ENCODE results near the gene MRPL55. TPM values are rescaled to one million over a fixed set of nuclear protein-coding genes. Genes with fewer than 3 reads are reported as not detected.

The MRPL55 gene
- total and polyA plus RNA-seq, 4 donors, result 44.4 to 137 (median 73.3) TPM

- Histone ChIP-seq H3K9me3 (ENCODE audit: control insufficient read depth in 4 of 4, insufficient read depth in 3 of 4, low read length in 3 of 4) (no peaks in the 10 kb centered on the region), H3K4me1 (ENCODE audit: control insufficient read depth in 5 of 5, insufficient read depth in 5 of 5, low read length in 5 of 5) (peaks cover 0 to 18% (median 3%) of the 10 kb centered on the region in 5 donors), H3K27me3 (ENCODE audit: control insufficient read depth in 3 of 3, insufficient read depth in 3 of 3, low read length in 2 of 3) (no peaks in the 10 kb centered on the region), H3K9ac (ENCODE audit: insufficient read depth in 1 of 2, low read length in 2 of 2) (peak overlapping the region; percentile 41 to 80), H3K36me3 (ENCODE audit: control insufficient read depth in 4 of 4, insufficient read depth in 4 of 4, low read length in 4 of 4) (peaks cover 0 to 14% (median 4%) of the 10 kb centered on the region in 4 donors), H3K27ac (ENCODE audit: low read depth in 1 of 2, low read length in 1 of 2) (peak overlapping the region; percentile 75 to 96), H3K4me3 (peak overlapping the region; percentile 92)
- no peak for DNase-seq
- 1 to 4% methylated on average over 8 of the region's 8 CpGs for WGBS, 2 donors
- TF ChIP-seq CTCF (IDR thresholded peaks at IDR 0.05; ENCODE audit: control extremely low read depth, extremely low read depth), result no peak
- no peak for ATAC-seq (ENCODE audit: insufficient read depth, low FRiP score)
These were observed 392 bp downstream of the MRPL55 start for GRCh38 chr1:228108742-228109072.

GRCh38 chr1:228108055-228108690, 926 bp downstream of the MRPL55 start:
- Histone ChIP-seq H3K27ac (ENCODE audit: low read depth in 1 of 2, low read length in 1 of 2) (peak overlapping the region in 1 of 2 donors; percentile 96), H3K4me3 (no peak overlapping the region), H3K27me3 (ENCODE audit: control insufficient read depth in 3 of 3, insufficient read depth in 3 of 3, low read length in 2 of 3) (no peaks in the 10 kb centered on the region), H3K36me3 (ENCODE audit: control insufficient read depth in 4 of 4, insufficient read depth in 4 of 4, low read length in 4 of 4) (peaks cover 0 to 14% (median 4%) of the 10 kb centered on the region in 4 donors), H3K4me1 (ENCODE audit: control insufficient read depth in 5 of 5, insufficient read depth in 5 of 5, low read length in 5 of 5) (peaks cover 0 to 18% (median 6%) of the 10 kb centered on the region in 5 donors), H3K9me3 (ENCODE audit: control insufficient read depth in 4 of 4, insufficient read depth in 3 of 4, low read length in 3 of 4) (no peaks in the 10 kb centered on the region), H3K9ac (ENCODE audit: insufficient read depth in 1 of 2, low read length in 2 of 2) (peak overlapping the region; percentile 41 to 80)
- ATAC-seq (ENCODE audit: insufficient read depth, low FRiP score) (no peak), DNase-seq (no peak)
- 68 to 72% methylated on average over 11 of the region's 11 CpGs for WGBS, 2 donors
- TF ChIP-seq CTCF (IDR thresholded peaks at IDR 0.05; ENCODE audit: control extremely low read depth, extremely low read depth), result no peak

- peaks cover 0 to 14% (median 4%) of the 10 kb centered on the region in 4 donors for H3K36me3 ChIP-seq (ENCODE audit: control insufficient read depth in 4 of 4, insufficient read depth in 4 of 4, low read length in 4 of 4)
- WGBS, 2 donors, result 90 to 91% methylated on average over 19 of the region's 19 CpGs
- no peaks in the 10 kb centered on the region for H3K27me3 ChIP-seq (ENCODE audit: control insufficient read depth in 3 of 3, insufficient read depth in 3 of 3, low read length in 2 of 3)
- ATAC-seq (ENCODE audit: insufficient read depth, low FRiP score) (no peak), DNase-seq (no peak)
- TF ChIP-seq CTCF (IDR thresholded peaks at IDR 0.05; ENCODE audit: control extremely low read depth, extremely low read depth), result no peak
- no peak overlapping the region for H3K4me3 ChIP-seq
- H3K27ac ChIP-seq (ENCODE audit: low read depth in 1 of 2, low read length in 1 of 2), result no peak overlapping the region
- H3K4me1 ChIP-seq (ENCODE audit: control insufficient read depth in 5 of 5, insufficient read depth in 5 of 5, low read length in 5 of 5), result peaks cover 0 to 18% (median 6%) of the 10 kb centered on the region in 5 donors
- H3K9me3 ChIP-seq (ENCODE audit: control insufficient read depth in 4 of 4, insufficient read depth in 3 of 4, low read length in 3 of 4), result no peaks in the 10 kb centered on the region
- H3K9ac ChIP-seq (ENCODE audit: insufficient read depth in 1 of 2, low read length in 2 of 2), result no peak overlapping the region
These were observed 1.5 kb downstream of the MRPL55 start for GRCh38 chr1:228107636-228108035.

- Histone ChIP-seq H3K27me3 (ENCODE audit: control insufficient read depth in 3 of 3, insufficient read depth in 3 of 3, low read length in 2 of 3) (no peaks in the 10 kb centered on the region), H3K27ac (ENCODE audit: low read depth in 1 of 2, low read length in 1 of 2) (no peak overlapping the region), H3K9ac (ENCODE audit: insufficient read depth in 1 of 2, low read length in 2 of 2) (no peak overlapping the region), H3K9me3 (ENCODE audit: control insufficient read depth in 4 of 4, insufficient read depth in 3 of 4, low read length in 3 of 4) (no peaks in the 10 kb centered on the region), H3K4me3 (no peak overlapping the region), H3K36me3 (ENCODE audit: control insufficient read depth in 4 of 4, insufficient read depth in 4 of 4, low read length in 4 of 4) (peaks cover 0 to 14% (median 4%) of the 10 kb centered on the region in 4 donors), H3K4me1 (ENCODE audit: control insufficient read depth in 5 of 5, insufficient read depth in 5 of 5, low read length in 5 of 5) (peaks cover 2 to 18% (median 6%) of the 10 kb centered on the region in 5 donors)
- WGBS, 2 donors, result 90 to 95% methylated on average over 9 of the region's 9 CpGs
- ATAC-seq (ENCODE audit: insufficient read depth, low FRiP score), result no peak
- DNase-seq, result no peak
- TF ChIP-seq CTCF (IDR thresholded peaks at IDR 0.05; ENCODE audit: control extremely low read depth, extremely low read depth), result no peak
These were observed 2.4 kb downstream of the MRPL55 start for GRCh38 chr1:228106800-228107054.
